ENCODE results near the gene RELL1. TPM values are rescaled to one million over a fixed set of nuclear protein-coding genes. Genes with fewer than 3 reads are reported as not detected.

The RELL1 gene
- total RNA-seq, 1 donor from 2014 or later = 23.1 TPM

DNA sequence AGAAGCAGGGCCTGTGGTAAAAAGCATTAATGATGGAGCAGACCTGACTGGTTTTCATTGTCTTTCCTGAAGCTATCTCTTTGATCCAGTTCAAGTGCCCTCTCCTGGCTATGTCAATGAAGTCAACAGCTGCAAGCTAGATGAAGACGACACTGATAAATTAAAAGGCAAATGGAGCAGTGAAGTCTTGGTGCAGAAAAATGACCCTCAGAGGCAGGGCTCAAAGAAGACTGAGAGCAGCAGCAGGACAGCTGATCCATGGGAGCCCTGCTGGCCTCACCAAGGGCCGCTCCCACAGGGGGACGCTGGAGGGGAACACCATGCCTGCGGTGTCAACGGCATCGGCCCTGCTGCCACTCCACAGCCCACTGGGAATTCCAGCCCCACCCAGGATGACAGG is 96.2 kb downstream of the RELL1 start:
- Mint-ChIP-seq H3K36me3 (ENCODE audit: low read depth, unreplicated experiment) (peaks cover 3% of the 10 kb centered on the region), H3K4me3 (ENCODE audit: unreplicated experiment) (no peak overlapping the region)

DNA sequence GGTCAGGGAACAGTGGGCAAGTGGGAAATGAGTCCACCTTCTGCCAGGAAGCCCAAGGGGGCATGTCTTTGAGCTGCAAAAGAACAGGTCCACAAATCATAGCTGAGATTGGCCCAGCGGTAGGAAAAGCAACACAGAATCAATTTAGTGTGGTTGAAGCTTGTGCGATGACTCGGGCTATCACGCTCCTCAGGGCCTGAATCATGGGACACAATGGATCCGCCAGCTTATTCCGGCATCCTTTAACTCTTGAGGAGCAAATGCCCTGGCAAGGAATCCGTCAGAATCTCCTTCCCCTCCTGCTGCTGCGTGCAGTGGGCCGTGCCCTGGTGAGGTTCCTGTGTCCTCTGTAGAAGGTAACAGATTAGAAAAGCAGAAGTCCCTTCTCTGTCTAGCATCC is 98.0 kb downstream of the RELL1 start:
- no peak for FAIRE-seq
- no peaks in the 10 kb centered on the region for H3K36me3 ChIP-seq (ENCODE audit: insufficient read depth, low read length)

More for the DNA sequence above, 96.2 kb downstream of the RELL1 start:
- H3K9ac ChIP-seq (ENCODE audit: low read length) = no peak overlapping the region
- Mint-ChIP-seq H3K27ac (ENCODE audit: unreplicated experiment) (no peak overlapping the region), H3K9me3 (ENCODE audit: unreplicated experiment) (peaks cover 3% of the 10 kb centered on the region), H3K4me1 (ENCODE audit: low read depth, unreplicated experiment) (no peaks in the 10 kb centered on the region), H3K27me3 (ENCODE audit: low read depth, unreplicated experiment) (peaks cover 5% of the 10 kb centered on the region)
- H3K27ac ChIP-seq (ENCODE audit: low read depth, low read length) = no peak overlapping the region
- no peaks in the 10 kb centered on the region for H4K20me1 ChIP-seq (ENCODE audit: insufficient read depth, low read length)
- H2AFZ ChIP-seq (ENCODE audit: low read depth, low read length) = no peak overlapping the region
- no peaks in the 10 kb centered on the region for H3K79me2 ChIP-seq (ENCODE audit: insufficient read depth, low read length)
- no peak for TF ChIP-seq EZH2 (IDR thresholded peaks at IDR 0.05; ENCODE audit: insufficient read depth, low read length)
- TF ChIP-seq, protein P1, sequence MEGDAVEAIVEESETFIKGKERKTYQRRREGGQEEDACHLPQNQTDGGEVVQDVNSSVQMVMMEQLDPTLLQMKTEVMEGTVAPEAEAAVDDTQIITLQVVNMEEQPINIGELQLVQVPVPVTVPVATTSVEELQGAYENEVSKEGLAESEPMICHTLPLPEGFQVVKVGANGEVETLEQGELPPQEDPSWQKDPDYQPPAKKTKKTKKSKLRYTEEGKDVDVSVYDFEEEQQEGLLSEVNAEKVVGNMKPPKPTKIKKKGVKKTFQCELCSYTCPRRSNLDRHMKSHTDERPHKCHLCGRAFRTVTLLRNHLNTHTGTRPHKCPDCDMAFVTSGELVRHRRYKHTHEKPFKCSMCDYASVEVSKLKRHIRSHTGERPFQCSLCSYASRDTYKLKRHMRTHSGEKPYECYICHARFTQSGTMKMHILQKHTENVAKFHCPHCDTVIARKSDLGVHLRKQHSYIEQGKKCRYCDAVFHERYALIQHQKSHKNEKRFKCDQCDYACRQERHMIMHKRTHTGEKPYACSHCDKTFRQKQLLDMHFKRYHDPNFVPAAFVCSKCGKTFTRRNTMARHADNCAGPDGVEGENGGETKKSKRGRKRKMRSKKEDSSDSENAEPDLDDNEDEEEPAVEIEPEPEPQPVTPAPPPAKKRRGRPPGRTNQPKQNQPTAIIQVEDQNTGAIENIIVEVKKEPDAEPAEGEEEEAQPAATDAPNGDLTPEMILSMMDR (IDR thresholded peaks at IDR 0.05; ENCODE audit: insufficient read depth, low read depth, low read length) = no peak
- no peaks in the 10 kb centered on the region for H3K27me3 ChIP-seq (ENCODE audit: insufficient read depth, low read length)
- H3K36me3 ChIP-seq (ENCODE audit: insufficient read depth, low read length) = no peaks in the 10 kb centered on the region
- H3K4me2 ChIP-seq (ENCODE audit: low read length) = no peak overlapping the region
- H3K4me1 ChIP-seq (ENCODE audit: insufficient read depth, low read length) = no peaks in the 10 kb centered on the region
- H3K9me3 ChIP-seq (ENCODE audit: insufficient read depth, low read depth, low read length) = no peaks in the 10 kb centered on the region
- FAIRE-seq (no peak), DNase-seq (ENCODE audit: low read depth) (no peak)
- no peak overlapping the region for H3K4me3 ChIP-seq (ENCODE audit: insufficient read depth, low read depth, low read length)

DNA sequence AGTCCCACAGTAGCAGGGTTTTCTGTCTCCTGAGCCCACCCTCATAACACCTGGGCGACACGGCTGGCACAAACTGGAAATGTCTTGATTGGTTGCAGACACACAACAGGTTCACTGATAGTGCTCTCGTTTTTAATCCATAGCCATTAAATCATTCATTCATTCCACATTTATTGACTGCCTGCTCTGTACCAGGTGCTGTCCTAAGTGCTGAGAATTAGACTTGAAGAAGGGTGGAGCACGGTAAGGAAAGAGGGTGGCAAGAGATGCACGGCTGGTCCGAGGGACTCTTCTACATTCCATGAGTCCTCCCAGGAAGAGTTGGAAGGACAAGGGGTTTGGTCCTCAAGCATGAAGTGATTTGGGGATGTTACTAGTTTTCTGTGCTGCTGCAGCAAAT is 100.0 kb downstream of the RELL1 start:
- TF ChIP-seq, protein P1 (IDR thresholded peaks at IDR 0.05; ENCODE audit: insufficient read depth, low read depth, low read length) = no peak
- TF ChIP-seq EZH2 (IDR thresholded peaks at IDR 0.05; ENCODE audit: insufficient read depth, low read length) = no peak
- H3K79me2 ChIP-seq (ENCODE audit: insufficient read depth, low read length) = no peaks in the 10 kb centered on the region
- FAIRE-seq = no peak
- DNase-seq (ENCODE audit: low read depth) = no peak
- no peak overlapping the region for H3K4me3 ChIP-seq (ENCODE audit: insufficient read depth, low read depth, low read length)
- no peak overlapping the region for H3K4me2 ChIP-seq (ENCODE audit: low read length)
- Mint-ChIP-seq H3K36me3 (ENCODE audit: low read depth, unreplicated experiment) (peaks cover 3% of the 10 kb centered on the region), H3K4me3 (ENCODE audit: unreplicated experiment) (no peak overlapping the region), H3K9me3 (ENCODE audit: unreplicated experiment) (peaks cover 3% of the 10 kb centered on the region), H3K27ac (ENCODE audit: unreplicated experiment) (no peak overlapping the region), H3K4me1 (ENCODE audit: low read depth, unreplicated experiment) (no peaks in the 10 kb centered on the region), H3K27me3 (ENCODE audit: low read depth, unreplicated experiment) (peaks cover 8% of the 10 kb centered on the region)
- H3K9ac ChIP-seq (ENCODE audit: low read length) = no peak overlapping the region
- H3K27ac ChIP-seq (ENCODE audit: low read depth, low read length) = no peak overlapping the region
- no peaks in the 10 kb centered on the region for H3K27me3 ChIP-seq (ENCODE audit: insufficient read depth, low read length)
- no peaks in the 10 kb centered on the region for H4K20me1 ChIP-seq (ENCODE audit: insufficient read depth, low read length)
- no peak overlapping the region for H2AFZ ChIP-seq (ENCODE audit: low read depth, low read length)
- H3K9me3 ChIP-seq (ENCODE audit: insufficient read depth, low read depth, low read length) = no peaks in the 10 kb centered on the region
- H3K36me3 ChIP-seq (ENCODE audit: insufficient read depth, low read length) = no peaks in the 10 kb centered on the region
- no peaks in the 10 kb centered on the region for H3K4me1 ChIP-seq (ENCODE audit: insufficient read depth, low read length)

More for the DNA sequence above, 98.0 kb downstream of the RELL1 start:
- Mint-ChIP-seq H3K27ac (ENCODE audit: unreplicated experiment) (no peak overlapping the region), H3K4me3 (ENCODE audit: unreplicated experiment) (no peak overlapping the region), H3K36me3 (ENCODE audit: low read depth, unreplicated experiment) (peaks cover 3% of the 10 kb centered on the region), H3K4me1 (ENCODE audit: low read depth, unreplicated experiment) (no peaks in the 10 kb centered on the region), H3K9me3 (ENCODE audit: unreplicated experiment) (peaks cover 3% of the 10 kb centered on the region), H3K27me3 (ENCODE audit: low read depth, unreplicated experiment) (peaks cover 8% of the 10 kb centered on the region)
- no peak overlapping the region for H3K4me3 ChIP-seq (ENCODE audit: insufficient read depth, low read depth, low read length)
- H3K9me3 ChIP-seq (ENCODE audit: insufficient read depth, low read depth, low read length) = no peaks in the 10 kb centered on the region
- H3K9ac ChIP-seq (ENCODE audit: low read length) = no peak overlapping the region
- DNase-seq (ENCODE audit: low read depth) = no peak
- H3K4me2 ChIP-seq (ENCODE audit: low read length) = no peak overlapping the region
- no peaks in the 10 kb centered on the region for H3K79me2 ChIP-seq (ENCODE audit: insufficient read depth, low read length)
- no peaks in the 10 kb centered on the region for H3K4me1 ChIP-seq (ENCODE audit: insufficient read depth, low read length)
- TF ChIP-seq, protein P1 (IDR thresholded peaks at IDR 0.05; ENCODE audit: insufficient read depth, low read depth, low read length) = no peak
- no peak for TF ChIP-seq EZH2 (IDR thresholded peaks at IDR 0.05; ENCODE audit: insufficient read depth, low read length)
- no peaks in the 10 kb centered on the region for H4K20me1 ChIP-seq (ENCODE audit: insufficient read depth, low read length)
- H3K27ac ChIP-seq (ENCODE audit: low read depth, low read length) = no peak overlapping the region
- H3K27me3 ChIP-seq (ENCODE audit: insufficient read depth, low read length) = no peaks in the 10 kb centered on the region
- H2AFZ ChIP-seq (ENCODE audit: low read depth, low read length) = no peak overlapping the region
